Measurements from ENCODE around the gene MESD.

- TF ChIP-seq, protein P1, sequence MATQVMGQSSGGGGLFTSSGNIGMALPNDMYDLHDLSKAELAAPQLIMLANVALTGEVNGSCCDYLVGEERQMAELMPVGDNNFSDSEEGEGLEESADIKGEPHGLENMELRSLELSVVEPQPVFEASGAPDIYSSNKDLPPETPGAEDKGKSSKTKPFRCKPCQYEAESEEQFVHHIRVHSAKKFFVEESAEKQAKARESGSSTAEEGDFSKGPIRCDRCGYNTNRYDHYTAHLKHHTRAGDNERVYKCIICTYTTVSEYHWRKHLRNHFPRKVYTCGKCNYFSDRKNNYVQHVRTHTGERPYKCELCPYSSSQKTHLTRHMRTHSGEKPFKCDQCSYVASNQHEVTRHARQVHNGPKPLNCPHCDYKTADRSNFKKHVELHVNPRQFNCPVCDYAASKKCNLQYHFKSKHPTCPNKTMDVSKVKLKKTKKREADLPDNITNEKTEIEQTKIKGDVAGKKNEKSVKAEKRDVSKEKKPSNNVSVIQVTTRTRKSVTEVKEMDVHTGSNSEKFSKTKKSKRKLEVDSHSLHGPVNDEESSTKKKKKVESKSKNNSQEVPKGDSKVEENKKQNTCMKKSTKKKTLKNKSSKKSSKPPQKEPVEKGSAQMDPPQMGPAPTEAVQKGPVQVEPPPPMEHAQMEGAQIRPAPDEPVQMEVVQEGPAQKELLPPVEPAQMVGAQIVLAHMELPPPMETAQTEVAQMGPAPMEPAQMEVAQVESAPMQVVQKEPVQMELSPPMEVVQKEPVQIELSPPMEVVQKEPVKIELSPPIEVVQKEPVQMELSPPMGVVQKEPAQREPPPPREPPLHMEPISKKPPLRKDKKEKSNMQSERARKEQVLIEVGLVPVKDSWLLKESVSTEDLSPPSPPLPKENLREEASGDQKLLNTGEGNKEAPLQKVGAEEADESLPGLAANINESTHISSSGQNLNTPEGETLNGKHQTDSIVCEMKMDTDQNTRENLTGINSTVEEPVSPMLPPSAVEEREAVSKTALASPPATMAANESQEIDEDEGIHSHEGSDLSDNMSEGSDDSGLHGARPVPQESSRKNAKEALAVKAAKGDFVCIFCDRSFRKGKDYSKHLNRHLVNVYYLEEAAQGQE (IDR thresholded peaks at IDR 0.05; ENCODE audit: low read depth, low read length) = no peak
- TF ChIP-seq MAX (IDR thresholded peaks at IDR 0.05; ENCODE audit: low read depth) (no peak), CTCF (IDR thresholded peaks at IDR 0.05) (no peak), CHD2 (IDR thresholded peaks at IDR 0.05; ENCODE audit: low read length, partially characterized antibody) (no peak), EP300 (IDR thresholded peaks at IDR 0.05; ENCODE audit: borderline replicate concordance in 1 of 2, low read depth in 1 of 2, low read length in 1 of 2) (no peak), SMC3 (IDR thresholded peaks at IDR 0.05; ENCODE audit: low read depth, low read length) (no peak), MEF2A (IDR thresholded peaks at IDR 0.05; ENCODE audit: borderline replicate concordance, low read depth) (no peak), POLR2AphosphoS5 (IDR thresholded peaks at IDR 0.05; ENCODE audit: low read depth, low read length) (no peak), EZH2phosphoT487 (IDR thresholded peaks at IDR 0.05; ENCODE audit: borderline replicate concordance, low read depth) (no peak), MXI1 (IDR thresholded peaks at IDR 0.05; ENCODE audit: low read depth, low read length) (no peak)
Observed at GRCh38 chr15:81032355-81032754, 42.7 kb upstream of the MESD start.
